NCI-H2029 treated with DMSO at 0.1 percent for 48 hours (cell line): ENCODE data around the gene ARMC12.
"Not testable (repeated sequence)": the region's sequence is repeated elsewhere in the genome, so short reads cannot be mapped to it uniquely, and the experiment has no call there.

Experiments used
- DNase-seq: peaks from one replicate; lab custom pipeline; 2025; lab: John Stamatoyannopoulos, UW

The ARMC12 gene, protein sequence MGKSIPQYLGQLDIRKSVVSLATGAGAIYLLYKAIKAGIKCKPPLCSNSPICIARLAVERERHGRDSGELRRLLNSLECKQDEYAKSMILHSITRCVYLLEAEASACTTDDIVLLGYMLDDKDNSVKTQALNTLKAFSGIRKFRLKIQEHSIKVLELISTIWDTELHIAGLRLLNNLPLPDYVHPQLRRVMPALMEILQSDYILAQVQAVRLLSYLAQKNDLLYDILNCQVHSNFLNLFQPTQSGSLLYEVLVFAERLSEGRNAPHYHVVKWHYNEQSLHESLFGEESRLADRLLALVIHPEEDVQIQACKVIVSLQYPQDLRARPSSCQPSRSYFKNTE

GRCh38 chr6:35736982-35737412 is at the start of gene ARMC12:
Gene ARMC12 (plus strand): TSS chr6:35737032. CDS start chr6:35737109, 77 bp downstream.
- DNase-seq = no peak

GRCh38 chr6:35687658-35688604 is 48.9 kb upstream of the ARMC12 start:
- DNase-seq = no peak

GRCh38 chr6:35688605-35689322 is 48.1 kb upstream of the ARMC12 start, which contains the start of gene FKBP5:
Gene FKBP5 (minus strand): TSS chr6:35688915. CDS start chr6:35642824, 46,091 bp downstream.
- DNase-seq = no peak

- DNase-seq = not testable (repeated sequence)
Measured at GRCh38 chr6:35690006-35690405, 46.8 kb upstream of the ARMC12 start.

DNA sequence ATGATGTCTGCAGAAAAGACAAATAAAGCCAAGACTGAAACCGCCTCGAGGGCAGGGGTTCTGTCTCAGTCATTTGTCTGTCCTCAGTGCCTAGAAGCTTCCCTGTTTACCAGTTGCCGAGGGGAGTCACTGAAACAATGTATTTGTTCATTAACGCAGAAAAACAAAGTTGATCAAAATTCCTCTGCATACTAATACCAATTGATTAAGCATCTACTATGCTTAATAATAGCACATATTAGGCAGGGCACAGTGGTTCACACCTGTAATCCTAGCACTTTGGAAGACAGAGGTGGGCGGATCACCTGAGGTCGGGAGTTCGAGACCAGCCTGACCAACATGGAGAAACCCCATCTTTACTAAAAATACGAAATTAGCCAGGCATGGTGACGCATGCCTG is 46.3 kb upstream of the ARMC12 start:
- no peak for DNase-seq

- DNase-seq = no peak
Measured at GRCh38 chr6:35691027-35691824, 45.6 kb upstream of the ARMC12 start.

GRCh38 chr6:35694462-35694861 is 42.4 kb upstream of the ARMC12 start:
- no peak for DNase-seq

- DNase-seq = not testable (repeated sequence)
Measured at GRCh38 chr6:35698430-35698829, 38.4 kb upstream of the ARMC12 start.

GRCh38 chr6:35698858-35699257 is 38.0 kb upstream of the ARMC12 start:
- no peak for DNase-seq

DNA sequence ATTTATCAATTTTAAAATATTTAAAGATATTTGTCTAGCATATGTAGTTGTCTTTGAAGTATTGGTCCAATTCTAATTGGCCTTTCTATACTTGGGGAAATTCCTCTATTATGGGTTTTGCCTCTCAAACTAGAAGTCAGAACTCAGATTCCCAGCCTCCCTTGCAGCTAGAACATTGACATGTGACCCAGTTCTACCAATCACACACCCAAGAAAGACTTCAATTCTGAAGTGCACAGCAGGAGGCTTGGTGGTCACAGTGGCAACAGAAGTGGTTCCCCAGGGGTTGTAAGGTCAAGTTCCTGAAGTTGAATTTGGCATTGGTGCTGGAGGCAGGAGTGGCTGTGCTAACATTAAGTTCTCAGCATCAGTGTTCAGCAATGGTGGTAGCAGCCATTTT is 33.3 kb upstream of the ARMC12 start:
- no peak for DNase-seq

- DNase-seq = no peak
Measured at GRCh38 chr6:35706468-35706867, 30.4 kb upstream of the ARMC12 start.

DNA sequence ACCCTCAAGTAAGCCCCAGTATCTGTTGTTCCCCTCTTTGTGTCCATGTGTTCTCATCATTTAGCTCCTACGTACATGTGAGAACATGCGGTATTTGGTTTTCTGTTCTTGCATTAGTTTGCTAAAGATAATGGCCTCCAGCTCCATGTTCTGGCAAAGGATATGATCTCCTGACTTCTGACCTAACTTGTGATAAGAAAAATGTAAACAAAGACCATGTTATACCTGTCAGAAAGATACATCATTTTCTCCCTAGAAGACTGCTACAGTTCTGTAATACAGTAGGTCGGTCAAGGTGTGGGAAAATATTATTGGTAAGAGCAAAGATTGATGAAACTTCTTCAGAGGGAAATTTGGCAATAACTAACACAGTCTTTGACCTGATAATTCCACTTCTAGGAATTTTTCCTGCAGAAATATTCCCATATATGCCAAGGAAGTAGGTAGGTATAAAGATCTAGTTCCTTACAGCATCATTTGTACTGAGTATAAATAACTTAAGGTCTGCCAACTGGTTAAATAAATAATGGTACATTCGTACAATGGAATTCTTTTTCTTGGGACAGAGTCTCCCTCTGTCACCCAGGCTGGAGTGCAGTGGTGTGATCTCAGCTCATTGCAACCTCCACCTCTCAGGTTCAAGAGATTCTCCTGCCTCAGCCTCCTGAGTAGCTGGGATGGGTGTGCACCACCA is 29.0 kb upstream of the ARMC12 start:
- no peak for DNase-seq

- DNase-seq = no peak
Measured at GRCh38 chr6:35708585-35708984, 28.2 kb upstream of the ARMC12 start.

GRCh38 chr6:35710241-35710847 is 26.5 kb upstream of the ARMC12 start:
- no peak for DNase-seq

GRCh38 chr6:35711731-35712130 is 25.1 kb upstream of the ARMC12 start:
- no peak for DNase-seq

- no peak for DNase-seq
Measured at GRCh38 chr6:35713006-35713767, 23.6 kb upstream of the ARMC12 start.

DNA sequence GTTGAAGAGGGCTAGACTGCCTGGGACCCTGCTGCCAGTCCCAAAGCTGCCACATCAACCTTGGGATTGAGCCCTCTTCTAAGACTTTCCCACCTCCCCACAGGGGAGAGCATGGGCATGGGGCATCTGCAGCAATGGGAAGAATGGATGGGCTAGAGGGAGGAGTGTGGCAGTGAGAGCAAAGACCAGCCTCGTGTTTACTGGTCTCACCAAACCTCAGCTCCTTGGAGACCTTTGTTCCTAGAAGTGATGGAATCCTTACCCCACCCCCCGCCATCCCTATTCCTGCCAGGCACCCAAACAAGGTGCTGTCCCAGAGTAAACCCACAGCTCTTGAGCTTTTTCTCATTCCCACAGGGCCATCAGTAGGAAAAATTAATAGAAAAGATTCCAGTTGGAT is 20.0 kb upstream of the ARMC12 start:
- no peak for DNase-seq

DNA sequence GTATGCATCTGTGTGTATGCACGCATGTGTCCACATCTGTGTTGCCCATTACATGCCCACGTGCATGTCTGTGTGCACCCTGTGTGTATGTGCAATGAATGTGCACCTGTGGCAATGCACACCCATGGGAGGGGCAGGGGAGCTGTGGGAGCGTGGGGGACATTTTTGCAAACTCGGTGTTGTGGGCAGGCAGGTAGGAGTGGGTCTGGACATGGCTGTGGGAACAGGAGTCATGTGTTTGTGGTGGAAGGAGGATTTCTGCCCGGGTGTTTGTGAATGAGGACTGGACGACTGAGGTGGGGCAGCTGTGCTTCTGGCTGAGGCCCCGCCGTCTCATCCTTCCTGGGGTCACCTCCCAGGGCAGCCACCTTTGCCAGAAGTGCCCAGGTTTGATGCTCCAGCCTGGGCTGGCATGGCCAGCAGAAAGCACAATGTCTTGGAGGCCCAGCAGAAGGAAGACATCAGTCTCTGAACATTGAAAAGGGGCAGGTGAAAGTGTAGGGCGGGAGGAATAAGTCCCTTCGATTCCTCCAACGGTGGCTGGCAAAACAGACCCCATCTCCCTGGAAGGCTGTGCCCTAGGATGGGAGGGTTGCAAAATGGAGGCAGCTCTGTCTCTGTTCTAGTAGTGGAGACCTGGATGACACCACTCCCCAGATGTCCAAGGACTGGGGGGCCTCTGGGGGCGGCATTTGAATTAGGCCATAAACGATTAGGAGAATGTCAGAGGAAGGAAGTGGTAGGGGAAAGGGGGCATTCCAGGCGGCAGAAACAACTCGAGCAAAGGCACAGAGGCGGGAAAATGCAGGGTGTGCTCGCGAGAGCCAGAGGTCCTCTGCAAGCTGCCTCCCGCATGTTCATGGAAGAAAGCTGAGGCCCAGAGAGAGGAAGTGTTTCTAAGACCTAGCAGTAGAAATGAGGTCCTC is 19.1 kb upstream of the ARMC12 start:
- DNase-seq = no peak

DNA sequence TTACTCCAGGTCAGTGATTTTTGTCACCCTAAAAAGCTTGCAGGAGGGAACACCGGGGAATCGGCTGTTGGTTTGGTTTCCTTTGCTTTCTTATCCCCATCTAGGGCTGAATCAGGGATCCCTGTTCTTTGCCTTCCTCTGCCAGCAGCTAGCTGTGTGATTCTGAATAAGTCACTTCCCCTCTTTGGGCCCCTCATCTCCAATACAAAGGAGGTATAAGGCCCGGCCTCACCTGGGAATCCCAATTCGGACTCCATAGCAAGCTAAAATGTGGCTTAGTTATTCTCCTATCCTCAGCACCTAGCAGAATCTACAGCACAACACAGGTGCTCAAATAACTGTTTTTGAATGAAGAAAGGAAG is 18.5 kb upstream of the ARMC12 start:
- DNase-seq = no peak
